LNCAP (cell line): ENCODE measurements around the gene NSUN2.

Experiments used
- CTCF ChIP-seq: fragments of 450-650 bp; IDR thresholded peaks from 2 replicates; pipeline ENCODE4 v1.5.1; 2017; ENCODE audit warnings: mild to moderate bottlenecking

NSUN2 gene

DNA sequence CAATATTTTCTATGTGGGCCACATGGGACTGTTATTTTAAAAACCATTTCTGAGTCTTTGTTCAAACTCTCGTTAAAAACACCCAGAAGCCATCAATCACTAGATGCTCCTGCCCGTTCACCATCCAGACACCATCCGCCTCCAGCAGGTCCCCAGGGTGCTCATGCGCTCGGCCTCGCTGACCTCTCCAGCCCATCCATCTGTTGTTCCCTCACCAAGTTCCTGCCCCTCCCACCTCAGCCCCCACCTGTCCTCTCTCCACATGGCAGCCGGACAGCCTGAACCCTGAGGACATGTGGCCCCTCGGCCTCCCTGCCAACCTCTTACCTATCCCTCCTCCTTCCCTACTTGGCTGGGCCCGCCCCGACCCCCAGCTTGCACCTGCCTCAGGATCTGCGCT lies 31.6 kb downstream of the NSUN2 start:
- no peak for TF ChIP-seq CTCF

GRCh38 chr5:6599739-6600138 lies 33.1 kb downstream of the NSUN2 start:
- no peak for TF ChIP-seq CTCF

- no peak for TF ChIP-seq CTCF
These were observed 34.4 kb downstream of the NSUN2 start for GRCh38 chr5:6598351-6598900.

- TF ChIP-seq CTCF, result no peak
These were observed 35.3 kb downstream of the NSUN2 start for GRCh38 chr5:6597557-6597956.

GRCh38 chr5:6596388-6596787 lies 36.5 kb downstream of the NSUN2 start:
- no peak for TF ChIP-seq CTCF

GRCh38 chr5:6595405-6595804 lies 37.4 kb downstream of the NSUN2 start:
- no peak for TF ChIP-seq CTCF

- no peak for TF ChIP-seq CTCF
These were observed 38.8 kb downstream of the NSUN2 start for GRCh38 chr5:6594066-6594465.
